Measurements from ENCODE around the gene ZNF384.

ZNF384 gene

GRCh38 chr12:6620885-6621274, 68.3 kb downstream of the ZNF384 start:
- no peak for DNase-seq (ENCODE audit: low spot score)

DNA sequence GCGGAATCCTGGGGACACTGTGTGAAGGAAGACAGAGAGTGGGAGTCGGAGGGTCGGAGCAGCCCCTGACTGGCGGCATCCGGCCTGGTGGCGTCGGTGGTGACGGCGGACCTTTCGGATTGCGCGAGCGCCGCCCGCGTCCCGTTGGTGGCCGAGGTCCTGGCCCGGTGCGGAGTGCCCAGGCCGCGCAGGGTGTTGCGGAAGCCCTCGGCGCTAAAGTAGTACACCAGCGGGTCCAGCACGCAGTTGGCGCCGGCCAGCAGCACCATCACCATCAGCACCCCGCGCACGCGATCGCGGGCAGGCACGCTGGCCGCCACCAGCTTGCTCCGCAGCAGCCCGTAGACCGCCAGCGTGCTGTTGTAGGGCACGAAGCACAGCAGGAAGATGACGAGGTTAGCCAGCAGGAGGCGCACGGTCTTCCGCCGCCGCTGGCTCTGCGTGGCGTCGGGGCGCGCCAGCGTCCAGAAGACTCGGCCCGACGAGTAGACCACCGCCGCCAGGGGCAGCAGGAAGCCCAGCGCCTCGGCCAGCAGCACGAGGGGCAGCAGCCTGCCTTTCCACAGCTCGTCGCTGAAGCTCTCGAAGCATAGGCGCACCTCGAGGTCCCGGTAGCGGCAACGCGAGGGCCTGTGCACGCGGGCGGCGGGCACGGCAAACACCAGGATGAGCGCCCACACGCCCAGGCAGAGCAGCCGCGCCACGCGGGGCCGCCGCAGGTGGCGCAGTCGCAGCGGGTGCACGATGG, 68.9 kb downstream of the ZNF384 start:
- no peak for DNase-seq (ENCODE audit: low spot score)

DNA sequence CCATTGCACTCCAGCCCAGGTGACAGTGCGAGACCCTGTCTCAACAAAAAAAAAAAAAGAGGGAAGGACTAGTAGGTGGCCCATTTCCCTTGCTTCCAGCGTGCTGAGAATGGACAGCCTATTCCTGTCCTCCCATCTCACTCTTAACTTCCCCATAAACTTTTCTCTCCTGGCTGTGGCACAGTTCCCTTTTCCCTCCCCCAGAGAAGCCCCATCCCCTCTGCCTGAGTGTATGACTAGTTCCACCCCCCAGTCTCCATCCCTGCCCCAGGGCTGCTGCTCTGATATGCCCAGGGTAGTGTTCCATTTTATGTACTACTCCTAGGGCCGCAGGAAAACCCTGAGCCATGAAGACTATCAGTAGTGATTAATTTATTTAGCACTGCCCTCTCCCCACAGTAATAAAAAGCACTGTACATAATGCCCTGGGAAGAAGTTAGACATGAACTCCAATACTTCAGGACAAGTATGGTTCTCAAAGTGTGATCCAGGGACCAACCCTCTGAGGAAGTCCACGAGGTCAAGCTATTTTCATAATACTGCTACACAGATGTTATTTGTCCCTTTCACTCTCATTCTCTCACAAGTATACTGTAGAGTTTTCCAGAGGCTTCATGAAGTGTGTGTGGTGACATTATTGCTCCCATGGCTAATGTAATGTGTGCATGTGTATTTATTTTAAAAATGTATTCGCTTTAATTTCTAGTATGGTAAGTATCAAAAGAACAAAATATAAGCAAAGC, 70.5 kb downstream of the ZNF384 start:
- DNase-seq (ENCODE audit: low spot score): no peak

Data from HuH-7.5 (cell line).